Hepatocyte (in vitro differentiated cells): ENCODE results near the gene CIITA. TPM values are rescaled to one million over a fixed set of nuclear protein-coding genes. Genes with fewer than 3 reads are reported as not detected.

ENCODE experiments used
- DNase-seq: peaks from one replicate; pipeline ENCODE4 v3.0.0-alpha.2; 2016; ENCODE audit warnings: low spot score
- H2AFZ ChIP-seq: fragments of 200-600 bp; sonication (generic); 2 replicates; pipeline ENCODE4 v1.6.0; 2016; ENCODE audit warnings: antibody characterized with exemption, mild to moderate bottlenecking
- H3K27ac ChIP-seq: fragments of 200-600 bp; sonication (generic); 2 replicates; pipeline ENCODE4 v1.5.1; 2016; ENCODE audit warnings: mild to moderate bottlenecking
- H3K27me3 ChIP-seq: fragments of 200-600 bp; sonication (generic); 2 replicates; pipeline ENCODE4 v1.6.1; 2016
- H3K36me3 ChIP-seq: fragments of 200-600 bp; sonication (generic); replicated peaks from 2 replicates; pipeline ENCODE4 v1.5.1; 2016; ENCODE audit warnings: low read depth; ENCODE audit not compliant: insufficient read depth
- H3K4me1 ChIP-seq: fragments of 200-600 bp; sonication (generic); 2 replicates; pipeline ENCODE4 v1.5.1; 2016; ENCODE audit warnings: mild to moderate bottlenecking, moderate library complexity; ENCODE audit not compliant: insufficient read depth
- H3K4me2 ChIP-seq: fragments of 200-600 bp; sonication (generic); 2 replicates; pipeline ENCODE4 v1.6.0; 2016
- H3K4me3 ChIP-seq: fragments of 200-600 bp; sonication (generic); 2 replicates; pipeline ENCODE4 v1.5.1; 2016; ENCODE audit warnings: mild to moderate bottlenecking
- H3K79me2 ChIP-seq: fragments of 200-600 bp; sonication (generic); 2 replicates; pipeline ENCODE4 v1.6.0; 2017; ENCODE audit warnings: mild to moderate bottlenecking
- H3K9me2 ChIP-seq: fragments of 200-600 bp; sonication (generic); replicated peaks from 2 replicates; pipeline ENCODE4 v1.6.0; 2017; ENCODE audit warnings: mild to moderate bottlenecking; ENCODE audit not compliant: insufficient read depth
- H3K9me3 ChIP-seq: fragments of 200-600 bp; sonication (generic); 2 replicates; pipeline ENCODE4 v1.5.1; 2016; ENCODE audit warnings: low read depth, mild to moderate bottlenecking
- H4K20me1 ChIP-seq: fragments of 200-600 bp; sonication (generic); 2 replicates; pipeline ENCODE4 v1.6.0; 2016; ENCODE audit warnings: mild to moderate bottlenecking; ENCODE audit not compliant: insufficient read depth, poor library complexity, severe bottlenecking
- CTCF ChIP-seq: fragments of 200-600 bp; sonication (generic); IDR thresholded peaks from 2 replicates; pipeline ENCODE4 v1.5.1; 2016; ENCODE audit warnings: antibody characterized with exemption, mild to moderate bottlenecking; ENCODE audit not compliant: poor library complexity
- EZH2 ChIP-seq: fragments of 200-600 bp; sonication (generic); IDR thresholded peaks from 2 replicates; pipeline ENCODE4 v1.6.1; 2016; ENCODE audit warnings: antibody characterized with exemption, mild to moderate bottlenecking, borderline replicate concordance
- EZH2phosphoT487 ChIP-seq: fragments of 200-600 bp; sonication (generic); IDR thresholded peaks from one replicate; pipeline ENCODE4 v1.6.1; 2018; ENCODE audit warnings: antibody characterized with exemption, mild to moderate bottlenecking, low read depth, moderate library complexity; ENCODE audit not compliant: unreplicated experiment, severe bottlenecking
- whole genome bisulfite sequencing: methylation state at CpG from one replicate; pipeline ENCODE4 v1.1.6; 2016; ENCODE audit warnings: low lambda C conversion rate; ENCODE audit errors: missing lambda C conversion rate; 5-methylcytosine and 5-hydroxymethylcytosine counted together
- polyA plus RNA-seq: library from polyadenylated mRNA; unstranded; fragments of >200 nt; fragmentation: Nextera tagmentation; extraction: Ambion mirVana; gene quantifications from 2 replicates; pipeline ENCODE4 v1.2.1, GENCODE V29; 2016
- total RNA-seq: library from RNA; depleted of rRNA; stranded (reverse); fragments of >200 nt; gene quantifications from 2 replicates; pipeline ENCODE4 v1.2.3, GENCODE V29; 2014

The CIITA gene
- total and polyA plus RNA-seq, 2 experiments from 2014 or later: 1.1 TPM; not detected in 1

- H3K79me2 ChIP-seq: no peaks in the 10 kb centered on the region
- no peaks in the 10 kb centered on the region for H3K27me3 ChIP-seq
- H3K4me2 ChIP-seq: no peak overlapping the region
- no peaks in the 10 kb centered on the region for H4K20me1 ChIP-seq
- H3K4me1 ChIP-seq: peaks cover 14% of the 10 kb centered on the region
- TF ChIP-seq EZH2phosphoT487: no peak
- TF ChIP-seq CTCF: no peak
- TF ChIP-seq EZH2: no peak
- no peaks in the 10 kb centered on the region for H3K9me2 ChIP-seq
- no peak overlapping the region for H3K4me3 ChIP-seq
- H2AFZ ChIP-seq: no peak overlapping the region
- DNase-seq: no peak
- no peaks in the 10 kb centered on the region for H3K9me3 ChIP-seq
- H3K27ac ChIP-seq: peak overlapping the region; percentile 79
- 73% methylated on average over 3 of the region's 3 CpGs for WGBS
- no peaks in the 10 kb centered on the region for H3K36me3 ChIP-seq
These were observed 103.8 kb downstream of the CIITA start for GRCh38 chr16:10980813-10981212.

- H4K20me1 ChIP-seq: no peaks in the 10 kb centered on the region
- no peak overlapping the region for H3K4me3 ChIP-seq
- no peaks in the 10 kb centered on the region for H3K9me3 ChIP-seq
- H3K4me1 ChIP-seq: peaks cover 6% of the 10 kb centered on the region
- no peak overlapping the region for H2AFZ ChIP-seq
- H3K36me3 ChIP-seq: no peaks in the 10 kb centered on the region
- peak overlapping the region; percentile 79 for H3K27ac ChIP-seq
- no peaks in the 10 kb centered on the region for H3K79me2 ChIP-seq
- WGBS: 92% methylated on average over 4 of the region's 4 CpGs
- no peak for DNase-seq
- TF ChIP-seq EZH2phosphoT487 (no peak), EZH2 (no peak), CTCF (peak; percentile 23)
- no peaks in the 10 kb centered on the region for H3K27me3 ChIP-seq
- no peak overlapping the region for H3K4me2 ChIP-seq
- H3K9me2 ChIP-seq: no peaks in the 10 kb centered on the region
These were observed 104.8 kb downstream of the CIITA start for GRCh38 chr16:10981697-10982216.

GRCh38 chr16:10982465-10983150, 105.6 kb downstream of the CIITA start:
- Histone ChIP-seq H3K9me2 (no peaks in the 10 kb centered on the region), H3K79me2 (no peaks in the 10 kb centered on the region), H3K9me3 (no peaks in the 10 kb centered on the region), H3K36me3 (no peaks in the 10 kb centered on the region), H3K27ac (no peak overlapping the region), H3K4me1 (peaks cover 6% of the 10 kb centered on the region), H3K27me3 (no peaks in the 10 kb centered on the region), H4K20me1 (no peaks in the 10 kb centered on the region), H3K4me2 (no peak overlapping the region), H3K4me3 (no peak overlapping the region), H2AFZ (no peak overlapping the region)
- no peak for TF ChIP-seq CTCF
- no peak for TF ChIP-seq EZH2
- no peak for TF ChIP-seq EZH2phosphoT487
- 81% methylated on average over 15 of the region's 15 CpGs for WGBS
- no peak for DNase-seq
